HUES64 (cell line): ENCODE measurements around the gene RAET1E. TPM values are rescaled to one million over a fixed set of nuclear protein-coding genes. Genes with fewer than 3 reads are reported as not detected.
"Not testable (repeated sequence)": the region's sequence is repeated elsewhere in the genome, so short reads cannot be mapped to it uniquely, and the experiment has no call there.

Source experiments
- H3K27ac ChIP-seq: 2 replicates; pipeline ENCODE4 v1.7.0; 2013; ENCODE audit warnings: low read depth, low read length, inconsistent platforms
- H3K27me3 ChIP-seq: 2 replicates; pipeline ENCODE4 v1.6.1; 2013; ENCODE audit warnings: mild to moderate bottlenecking, low read length; ENCODE audit not compliant: insufficient read depth
- H3K36me3 ChIP-seq: 2 replicates; pipeline ENCODE4 v1.6.1; 2013; ENCODE audit warnings: mild to moderate bottlenecking, low read length; ENCODE audit not compliant: insufficient read depth
- H3K4me1 ChIP-seq: 2 replicates; pipeline ENCODE4 v1.6.1; 2013; ENCODE audit warnings: mild to moderate bottlenecking, low read length, moderate library complexity; ENCODE audit not compliant: insufficient read depth
- H3K4me3 ChIP-seq: 2 replicates; pipeline ENCODE4 v1.5.1; 2013; ENCODE audit warnings: mild to moderate bottlenecking, low read length, moderate library complexity
- H3K9ac ChIP-seq: 2 replicates; pipeline ENCODE4 v1.6.1; 2013; ENCODE audit warnings: mild to moderate bottlenecking, low read depth, low read length
- H3K9me3 ChIP-seq: 2 replicates; pipeline ENCODE4 v1.6.1; 2013; ENCODE audit warnings: low read depth, low read length; ENCODE audit not compliant: insufficient read depth
- WGBS: fragments of 150-250, 120-280 bp; methylation state at CpG from one replicate; pipeline ENCODE4 v1.1.7; 2013; ENCODE audit warnings: missing lambda C conversion rate; 5-methylcytosine and 5-hydroxymethylcytosine counted together
- polyA plus RNA-seq, 2 experiments: library from polyadenylated mRNA; stranded (reverse); fragments of 50-300 nt; gene quantifications; one replicate each; pipeline ENCODE4 v1.2.3, GENCODE V29; 2013

RAET1E gene
- polyA plus RNA-seq (2013, experiment 1 of 2): not detected
- polyA plus RNA-seq (2013, experiment 2 of 2): not detected

GRCh38 chr6:149897855-149898744 lies at the start of gene RAET1E:
Gene RAET1E (minus strand): TSS chr6:149898113. CDS start chr6:149890901, 7,212 bp downstream.
- H3K9me3 ChIP-seq: no peaks in the 10 kb centered on the region
- H3K9ac ChIP-seq: no peak within 1 kb of the TSS
- H3K4me3 ChIP-seq: no peak within 1 kb of the TSS
- no peaks in the 10 kb centered on the region for H3K27me3 ChIP-seq
- H3K4me1 ChIP-seq: no peaks in the 10 kb centered on the region
- H3K36me3 ChIP-seq: no peaks in the 10 kb centered on the region
- 81% methylated on average over 17 of the region's 17 CpGs for WGBS
- no peak within 1 kb of the TSS for H3K27ac ChIP-seq

DNA sequence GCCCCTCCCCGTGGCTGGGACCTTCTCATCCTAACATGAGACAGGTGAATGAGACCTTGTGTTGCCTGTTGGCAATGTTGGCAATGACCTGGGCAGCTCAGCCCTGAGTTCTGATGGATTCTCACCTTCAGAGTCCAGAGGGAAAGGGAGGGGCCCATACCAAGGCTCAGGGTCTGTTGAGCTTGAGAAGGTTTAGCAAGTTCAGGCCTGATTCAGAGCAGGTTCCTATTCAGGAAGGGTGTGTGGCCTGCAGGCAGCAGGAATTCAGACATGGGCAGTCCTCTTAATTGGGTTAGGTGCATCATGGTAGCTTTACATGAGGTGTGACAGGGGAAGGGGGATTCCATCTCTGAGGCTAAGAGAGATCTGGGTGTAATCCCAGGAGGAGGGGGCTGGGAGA lies 49.6 kb upstream of the RAET1E start:
- H3K4me1 ChIP-seq, H3K9me3 ChIP-seq, H3K4me3 ChIP-seq, H3K9ac ChIP-seq, H3K27ac ChIP-seq, H3K36me3 ChIP-seq: not testable (repeated sequence)
- WGBS: no CpG with 5 or more reads among the region's 1 CpG
- peaks cover 79% of the 10 kb centered on the region for H3K27me3 ChIP-seq

DNA sequence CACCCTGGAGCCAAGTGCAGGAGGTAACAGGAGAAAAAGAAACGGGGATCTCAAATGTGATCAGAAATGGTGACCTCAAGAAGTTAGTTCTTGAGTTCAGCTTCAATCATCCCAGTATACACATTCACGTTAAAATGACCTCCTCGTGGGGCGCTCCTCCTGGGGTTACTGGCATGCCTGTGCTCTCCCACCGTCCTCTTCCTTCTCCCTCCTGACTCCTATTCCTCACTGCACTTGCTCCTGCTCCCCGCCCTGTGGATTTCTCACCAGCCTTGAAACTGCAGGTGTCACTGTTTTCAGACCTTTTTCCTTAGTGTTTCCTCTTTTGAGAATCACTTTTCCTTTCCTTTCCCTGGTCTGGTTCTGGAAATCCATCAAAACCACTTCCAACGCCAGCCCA lies 48.7 kb upstream of the RAET1E start:
- 67% methylated on average over 7 of the region's 7 CpGs for WGBS
- H3K27me3 ChIP-seq: peaks cover 79% of the 10 kb centered on the region
- H3K27ac ChIP-seq, H3K9ac ChIP-seq, H3K9me3 ChIP-seq, H3K4me3 ChIP-seq, H3K36me3 ChIP-seq, H3K4me1 ChIP-seq: not testable (repeated sequence)

GRCh38 chr6:149945276-149945675 lies 47.4 kb upstream of the RAET1E start:
- peaks cover 79% of the 10 kb centered on the region for H3K27me3 ChIP-seq
- H3K4me1 ChIP-seq, H3K36me3 ChIP-seq, H3K4me3 ChIP-seq, H3K27ac ChIP-seq, H3K9ac ChIP-seq, H3K9me3 ChIP-seq: not testable (repeated sequence)
- WGBS: 84% methylated on average over 3 of the region's 6 CpGs

GRCh38 chr6:149943321-149943720 lies 45.4 kb upstream of the RAET1E start:
- peaks cover 80% of the 10 kb centered on the region for H3K27me3 ChIP-seq
- H3K4me1 ChIP-seq, H3K27ac ChIP-seq, H3K9ac ChIP-seq, H3K9me3 ChIP-seq, H3K36me3 ChIP-seq, H3K4me3 ChIP-seq: not testable (repeated sequence)
- 79% methylated on average over 5 of the region's 5 CpGs for WGBS

- H3K9me3 ChIP-seq: peaks cover 3% of the 10 kb centered on the region; the same call in 1 of the 2 replicates
- H3K36me3 ChIP-seq: no peaks in the 10 kb centered on the region
- H3K4me3 ChIP-seq: peak overlapping the region; percentile 67
- 9% methylated on average over 11 of the region's 13 CpGs for WGBS
- no peak overlapping the region for H3K9ac ChIP-seq
- no peaks in the 10 kb centered on the region for H3K4me1 ChIP-seq
- no peak overlapping the region for H3K27ac ChIP-seq
- peaks cover 82% of the 10 kb centered on the region for H3K27me3 ChIP-seq
Measured at GRCh38 chr6:149942461-149942829, 44.5 kb upstream of the RAET1E start.

GRCh38 chr6:149941583-149942460 lies 43.9 kb upstream of the RAET1E start, which contains the start of gene ULBP2:
Gene ULBP2 (plus strand): TSS chr6:149942014. CDS start chr6:149942073, 59 bp downstream.
- H3K27me3 ChIP-seq: peaks cover 87% of the 10 kb centered on the region
- H3K27ac ChIP-seq: no peak within 1 kb of the TSS
- H3K9ac ChIP-seq: no peak within 1 kb of the TSS
- H3K4me1 ChIP-seq: no peaks in the 10 kb centered on the region
- no peaks in the 10 kb centered on the region for H3K36me3 ChIP-seq
- peaks cover 3% of the 10 kb centered on the region; the same call in 1 of the 2 replicates for H3K9me3 ChIP-seq
- WGBS: 1% methylated on average over 61 of the region's 62 CpGs
- H3K4me3 ChIP-seq: peak within 1 kb of the TSS; percentile 67

- Histone ChIP-seq H3K9ac (no peak overlapping the region), H3K4me1 (no peaks in the 10 kb centered on the region), H3K27ac (no peak overlapping the region), H3K9me3 (peaks cover 3% of the 10 kb centered on the region; the same call in 1 of the 2 replicates), H3K36me3 (no peaks in the 10 kb centered on the region), H3K27me3 (peaks cover 89% of the 10 kb centered on the region), H3K4me3 (no peak overlapping the region)
- WGBS: 34% methylated on average over 6 of the region's 6 CpGs
Measured at GRCh38 chr6:149940672-149940982, 42.7 kb upstream of the RAET1E start.

- Histone ChIP-seq H3K27me3 (peaks cover 93% of the 10 kb centered on the region), H3K4me1 (no peaks in the 10 kb centered on the region), H3K4me3 (no peak overlapping the region), H3K36me3 (no peaks in the 10 kb centered on the region), H3K9me3 (peaks cover 3% of the 10 kb centered on the region; the same call in 1 of the 2 replicates), H3K9ac (no peak overlapping the region), H3K27ac (no peak overlapping the region)
- 39% methylated on average over 6 of the region's 6 CpGs for WGBS
Measured at GRCh38 chr6:149939909-149940671, 42.2 kb upstream of the RAET1E start.

GRCh38 chr6:149939356-149939648 lies 41.4 kb upstream of the RAET1E start:
- Histone ChIP-seq H3K9ac (no peak overlapping the region), H3K27me3 (peaks cover 99% of the 10 kb centered on the region), H3K4me3 (no peak overlapping the region), H3K36me3 (no peaks in the 10 kb centered on the region), H3K4me1 (no peaks in the 10 kb centered on the region), H3K27ac (no peak overlapping the region), H3K9me3 (peaks cover 3% of the 10 kb centered on the region; the same call in 1 of the 2 replicates)
- 31% methylated on average over 5 of the region's 5 CpGs for WGBS
